ENCODE results near the gene PDLIM5. TPM values are rescaled to one million over a fixed set of nuclear protein-coding genes. Genes with fewer than 3 reads are reported as not detected.
"Not testable (repeated sequence)": the region's sequence is repeated elsewhere in the genome, so short reads cannot be mapped to it uniquely, and the experiment has no call there.

PDLIM5 gene, protein sequence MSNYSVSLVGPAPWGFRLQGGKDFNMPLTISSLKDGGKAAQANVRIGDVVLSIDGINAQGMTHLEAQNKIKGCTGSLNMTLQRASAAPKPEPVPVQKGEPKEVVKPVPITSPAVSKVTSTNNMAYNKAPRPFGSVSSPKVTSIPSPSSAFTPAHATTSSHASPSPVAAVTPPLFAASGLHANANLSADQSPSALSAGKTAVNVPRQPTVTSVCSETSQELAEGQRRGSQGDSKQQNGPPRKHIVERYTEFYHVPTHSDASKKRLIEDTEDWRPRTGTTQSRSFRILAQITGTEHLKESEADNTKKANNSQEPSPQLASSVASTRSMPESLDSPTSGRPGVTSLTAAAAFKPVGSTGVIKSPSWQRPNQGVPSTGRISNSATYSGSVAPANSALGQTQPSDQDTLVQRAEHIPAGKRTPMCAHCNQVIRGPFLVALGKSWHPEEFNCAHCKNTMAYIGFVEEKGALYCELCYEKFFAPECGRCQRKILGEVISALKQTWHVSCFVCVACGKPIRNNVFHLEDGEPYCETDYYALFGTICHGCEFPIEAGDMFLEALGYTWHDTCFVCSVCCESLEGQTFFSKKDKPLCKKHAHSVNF
- polyA plus RNA-seq (2013, experiment 1 of 2): 93.5 TPM
- 92.0 TPM for polyA plus RNA-seq (2013, experiment 2 of 2)

DNA sequence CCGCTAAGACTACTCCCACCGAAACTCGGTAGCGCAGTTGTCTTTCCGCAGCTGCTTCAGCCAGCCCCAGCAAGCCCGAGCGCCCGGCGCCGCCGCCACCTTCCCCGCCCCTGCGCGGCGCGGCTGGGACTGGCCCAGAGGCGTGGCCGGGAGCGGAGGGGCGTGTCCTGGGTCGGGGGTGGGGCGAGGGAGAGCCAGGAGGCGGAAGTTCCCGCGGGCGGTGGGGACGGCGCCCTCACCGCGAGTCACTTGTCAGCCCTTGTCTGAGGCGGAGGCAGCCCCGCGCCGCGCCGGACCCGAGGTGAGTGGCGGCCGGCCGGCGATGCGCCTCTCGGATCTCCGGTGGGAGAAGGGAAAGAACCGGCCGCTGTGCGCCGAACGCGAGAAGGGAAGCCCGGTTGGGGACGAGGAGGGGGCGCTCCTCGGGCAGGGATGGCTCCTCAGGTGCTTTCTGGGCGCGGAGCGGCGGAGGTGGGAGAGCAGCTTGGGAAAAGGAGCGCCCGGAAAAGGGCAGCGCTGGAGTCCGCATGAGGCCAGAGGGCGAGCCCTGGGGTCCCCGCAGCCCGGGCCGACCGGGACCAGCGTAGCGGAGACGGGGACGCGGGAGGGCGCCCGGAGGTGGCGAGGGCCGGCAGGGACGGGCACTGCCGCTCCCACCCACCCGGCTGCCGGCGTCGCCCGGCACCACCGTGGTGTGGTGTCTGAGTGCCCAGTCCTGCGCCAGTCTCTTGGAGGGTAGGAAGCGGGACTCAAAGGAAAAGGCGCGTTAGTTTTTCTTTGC lies at the start of gene PDLIM5:
PDLIM5 (plus strand) TSS at position 248 of the 781 bp plus-strand sequence. CDS start 3,347 bp downstream, outside the sequence.
- Histone ChIP-seq H3K9ac (ENCODE audit: low read length) (peak within 1 kb of the TSS; percentile 98), H3K4ac (ENCODE audit: low read depth in 1 of 2, low read length in 2 of 2) (peak within 1 kb of the TSS; percentile 93 to 95), H3K27ac (ENCODE audit: low read length, poor library complexity, severe bottlenecking) (peak within 1 kb of the TSS; percentile 94), H2AK5ac (ENCODE audit: low read length, severe bottlenecking) (peak within 1 kb of the TSS; percentile 49), H2BK12ac (ENCODE audit: low read length in 2 of 2) (peak within 1 kb of the TSS in 1 of 2 experiments; percentile 92), H3K23ac (ENCODE audit: low read length in 2 of 2) (peak within 1 kb of the TSS in 1 of 2 experiments; percentile 98), H2BK5ac (ENCODE audit: low read depth, low read length, poor library complexity, severe bottlenecking) (peak within 1 kb of the TSS; percentile 79), H3K27me3 (ENCODE audit: control insufficient read depth in 1 of 2, insufficient read depth in 1 of 2, low read length in 2 of 2) (no peaks in the 10 kb centered on the region), H2AFZ (ENCODE audit: low read depth, low read length) (peak within 1 kb of the TSS; percentile 51), H2BK15ac (ENCODE audit: low read depth, poor library complexity, severe bottlenecking) (peak within 1 kb of the TSS; percentile 87), H3K14ac (ENCODE audit: low read length in 2 of 2) (peak within 1 kb of the TSS in 1 of 2 experiments; percentile 91), H3K4me1 (ENCODE audit: control insufficient read depth, insufficient read depth, low read depth, low read length) (no peaks in the 10 kb centered on the region), H4K91ac (ENCODE audit: low read length) (peak within 1 kb of the TSS; percentile 92), H3K4me2 (ENCODE audit: low read length, poor library complexity, severe bottlenecking) (peak within 1 kb of the TSS; percentile 90), H3K18ac (ENCODE audit: low read depth in 1 of 2, low read length in 2 of 2) (peak within 1 kb of the TSS; percentile 66 to 96), H3K79me1 (replicated peaks; ENCODE audit: low read length, poor library complexity, severe bottlenecking) (peaks cover 1% of the 10 kb centered on the region), H4K8ac (ENCODE audit: low read length) (peak within 1 kb of the TSS; percentile 77), H3K9me3 (ENCODE audit: control insufficient read depth, low read length) (no peaks in the 10 kb centered on the region), H3K4me3 (ENCODE audit: insufficient read depth in 1 of 2, low read depth in 1 of 2, low read length in 2 of 2) (peak within 1 kb of the TSS; percentile 78 to 82), H3K36me3 (ENCODE audit: control insufficient read depth in 1 of 2, insufficient read depth in 2 of 2, low read depth in 1 of 2, low read length in 2 of 2) (peaks cover 3 to 13% of the 10 kb centered on the region in 2 experiments), H2BK120ac (ENCODE audit: low read depth, low read length) (peak within 1 kb of the TSS; percentile 37)
- WGBS: under 1% methylated on average over 73 of the region's 88 CpGs
- peak; percentile 91 for DNase-seq

DNA sequence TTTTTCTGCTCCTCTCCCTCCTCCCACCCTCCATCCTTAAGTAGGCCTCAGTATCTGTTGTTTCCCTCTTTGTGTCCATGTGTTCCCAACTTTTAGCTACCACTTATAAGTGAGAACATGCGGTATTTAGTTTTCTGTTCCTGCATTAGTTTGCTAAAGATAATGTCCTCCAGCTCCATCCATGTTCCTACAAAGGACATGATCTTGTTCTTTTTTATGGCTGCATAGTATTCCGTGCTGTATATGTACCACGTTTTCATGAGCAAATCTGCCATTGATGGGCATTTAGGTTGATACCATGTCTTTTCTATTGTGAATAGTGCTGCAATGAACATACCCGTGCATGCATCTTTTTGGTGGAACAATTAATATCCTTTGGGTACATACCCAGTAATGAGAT lies 49.3 kb upstream of the PDLIM5 start:
- H3K36me3 ChIP-seq (ENCODE audit: control insufficient read depth in 1 of 2, insufficient read depth in 2 of 2, low read depth in 1 of 2, low read length in 2 of 2); H3K79me1 ChIP-seq (replicated peaks; ENCODE audit: low read length, poor library complexity, severe bottlenecking); H3K23ac ChIP-seq (ENCODE audit: low read length in 2 of 2); H2AFZ ChIP-seq (ENCODE audit: low read depth, low read length); H2BK120ac ChIP-seq (ENCODE audit: low read depth, low read length); H3K18ac ChIP-seq (ENCODE audit: low read depth in 1 of 2, low read length in 2 of 2); H3K4ac ChIP-seq (ENCODE audit: low read depth in 1 of 2, low read length in 2 of 2); DNase-seq; H2BK15ac ChIP-seq (ENCODE audit: low read depth, poor library complexity, severe bottlenecking); H3K4me3 ChIP-seq (ENCODE audit: insufficient read depth in 1 of 2, low read depth in 1 of 2, low read length in 2 of 2); H3K9ac ChIP-seq (ENCODE audit: low read length); H3K4me1 ChIP-seq (ENCODE audit: control insufficient read depth, insufficient read depth, low read depth, low read length); H3K4me2 ChIP-seq (ENCODE audit: low read length, poor library complexity, severe bottlenecking); H2AK5ac ChIP-seq (ENCODE audit: low read length, severe bottlenecking); H2BK5ac ChIP-seq (ENCODE audit: low read depth, low read length, poor library complexity, severe bottlenecking); H3K14ac ChIP-seq (ENCODE audit: low read length in 2 of 2); H2BK12ac ChIP-seq (ENCODE audit: low read length in 2 of 2); H4K8ac ChIP-seq (ENCODE audit: low read length); H3K27me3 ChIP-seq (ENCODE audit: control insufficient read depth in 1 of 2, insufficient read depth in 1 of 2, low read length in 2 of 2); H3K9me3 ChIP-seq (ENCODE audit: control insufficient read depth, low read length); H4K91ac ChIP-seq (ENCODE audit: low read length); H3K27ac ChIP-seq (ENCODE audit: low read length, poor library complexity, severe bottlenecking): not testable (repeated sequence)
- 94% methylated on average over 4 of the region's 4 CpGs for WGBS

- Histone ChIP-seq H3K4me1 (ENCODE audit: control insufficient read depth, insufficient read depth, low read depth, low read length) (no peaks in the 10 kb centered on the region), H3K79me1 (replicated peaks; ENCODE audit: low read length, poor library complexity, severe bottlenecking) (no peaks in the 10 kb centered on the region), H3K4ac (ENCODE audit: low read depth in 1 of 2, low read length in 2 of 2) (no peak overlapping the region), H3K14ac (ENCODE audit: low read length in 2 of 2) (no peak overlapping the region), H2BK12ac (ENCODE audit: low read length in 2 of 2) (no peak overlapping the region), H2BK5ac (ENCODE audit: low read depth, low read length, poor library complexity, severe bottlenecking) (no peak overlapping the region), H3K4me2 (ENCODE audit: low read length, poor library complexity, severe bottlenecking) (no peak overlapping the region), H2BK15ac (ENCODE audit: low read depth, poor library complexity, severe bottlenecking) (no peak overlapping the region), H3K36me3 (ENCODE audit: control insufficient read depth in 1 of 2, insufficient read depth in 2 of 2, low read depth in 1 of 2, low read length in 2 of 2) (no peaks in the 10 kb centered on the region), H4K8ac (ENCODE audit: low read length) (no peak overlapping the region), H3K9ac (ENCODE audit: low read length) (no peak overlapping the region), H2BK120ac (ENCODE audit: low read depth, low read length) (no peak overlapping the region), H3K18ac (ENCODE audit: low read depth in 1 of 2, low read length in 2 of 2) (no peak overlapping the region), H2AK5ac (ENCODE audit: low read length, severe bottlenecking) (no peak overlapping the region), H3K27me3 (ENCODE audit: control insufficient read depth in 1 of 2, insufficient read depth in 1 of 2, low read length in 2 of 2) (no peaks in the 10 kb centered on the region), H4K91ac (ENCODE audit: low read length) (no peak overlapping the region), H3K4me3 (ENCODE audit: insufficient read depth in 1 of 2, low read depth in 1 of 2, low read length in 2 of 2) (no peak overlapping the region), H2AFZ (ENCODE audit: low read depth, low read length) (no peak overlapping the region), H3K9me3 (ENCODE audit: control insufficient read depth, low read length) (no peaks in the 10 kb centered on the region), H3K23ac (ENCODE audit: low read length in 2 of 2) (no peak overlapping the region), H3K27ac (ENCODE audit: low read length, poor library complexity, severe bottlenecking) (no peak overlapping the region)
- DNase-seq: no peak
Observed at GRCh38 chr4:94403751-94404150, 48.0 kb upstream of the PDLIM5 start.

Data from mesenchymal stem cell (in vitro differentiated cells and primary cell).